Breast epithelium (tissue), 4 donors: ENCODE results near the gene MRPS33. TPM values are rescaled to one million over a fixed set of nuclear protein-coding genes. Genes with fewer than 3 reads are reported as not detected.

Source experiments
- DNase-seq, 2 donors: peaks; one replicate each; pipeline ENCODE4 v3.0.0-alpha.2; 2019; ENCODE audit warnings: low spot score in 2 of 2
- H3K27ac ChIP-seq, 2 donors: fragments of 200-600 bp; sonication (generic) in 1 of 2; one replicate each; pipeline ENCODE4 v1.5.1; 2016 to 2019; ENCODE audit warnings: mild to moderate bottlenecking in 1 of 2
- H3K27me3 ChIP-seq, 2 donors: fragments of 200-600 bp; sonication (generic) in 1 of 2; one replicate each; pipeline versions ENCODE4 v1.5.1 to v1.6.0; 2017 to 2019; ENCODE audit warnings: control low read depth in 1 of 2, mild to moderate bottlenecking in 1 of 2
- H3K36me3 ChIP-seq: fragments of 200-600 bp; one replicate; pipeline ENCODE4 v1.5.1; 2019
- H3K4me1 ChIP-seq, 2 donors: fragments of 200-600 bp; sonication (generic); one replicate each; pipeline ENCODE4 v1.5.1; 2016 to 2019; ENCODE audit warnings: control low read depth in 1 of 2
- H3K4me3 ChIP-seq, 3 donors: fragments of 200-600 bp; sonication (generic); 1 replicate in 2 of 3; 2 replicates in 1 of 3; pipeline ENCODE4 v1.5.1; 2016 to 2019; ENCODE audit warnings: mild to moderate bottlenecking in 3 of 3, moderate library complexity in 2 of 3
- H3K9me3 ChIP-seq, 2 donors: fragments of 200-600 bp; sonication (generic) in 1 of 2; one replicate each; pipeline ENCODE4 v1.5.1; 2016 to 2019; ENCODE audit warnings: control low read depth in 1 of 2
- POLR2A ChIP-seq: fragments of 450-650 bp; IDR thresholded peaks from one replicate; pipeline ENCODE4 v1.6.1; 2016; ENCODE audit warnings: antibody characterized with exemption, mild to moderate bottlenecking, moderate library complexity
- POLR2AphosphoS5 ChIP-seq, 3 donors: sonication (generic); formaldehyde crosslinking; IDR thresholded peaks; one replicate each; pipeline ENCODE4 v1.6.1; 2017; ENCODE audit warnings: antibody characterized with exemption in 3 of 3
- intact Hi-C: fragments of 100-400 bp; cut with DNase I; formaldehyde crosslinking; loops from one replicate; pipeline ENCODE4 v1.15.1; 2023; ENCODE audit warnings: low total_unique reads
- total RNA-seq, 3 donors: library from RNA; depleted of rRNA; stranded (reverse); fragments of >200 nt; gene quantifications; one replicate each; pipeline ENCODE4 v1.1.0, GENCODE V29; 2016
- TF ChIP-seq, protein P1 (sequence below), 3 donors: fragments of 450-650 bp; IDR thresholded peaks; one replicate each; pipeline ENCODE4 v1.5.1; 2016 to 2017; ENCODE audit warnings: antibody characterized with exemption in 3 of 3, mild to moderate bottlenecking in 3 of 3, moderate library complexity in 3 of 3

MRPS33 gene
- total RNA-seq, 3 donors from 2014 or later, result 17.4 to 23.4 (median 21.8) TPM

- H3K36me3 ChIP-seq, result no peaks in the 10 kb centered on the region
- no peaks in the 10 kb centered on the region for H3K27me3 ChIP-seq
- H3K9me3 ChIP-seq, result no peaks in the 10 kb centered on the region
- no peaks in the 10 kb centered on the region for H3K4me1 ChIP-seq
- no peak overlapping the region for H3K4me3 ChIP-seq
- intact Hi-C loops, result no loop called here
- TF ChIP-seq POLR2A (no peak), POLR2AphosphoS5 (IDR thresholded peaks at IDR 0.05) (no peak)
- TF ChIP-seq, protein P1, sequence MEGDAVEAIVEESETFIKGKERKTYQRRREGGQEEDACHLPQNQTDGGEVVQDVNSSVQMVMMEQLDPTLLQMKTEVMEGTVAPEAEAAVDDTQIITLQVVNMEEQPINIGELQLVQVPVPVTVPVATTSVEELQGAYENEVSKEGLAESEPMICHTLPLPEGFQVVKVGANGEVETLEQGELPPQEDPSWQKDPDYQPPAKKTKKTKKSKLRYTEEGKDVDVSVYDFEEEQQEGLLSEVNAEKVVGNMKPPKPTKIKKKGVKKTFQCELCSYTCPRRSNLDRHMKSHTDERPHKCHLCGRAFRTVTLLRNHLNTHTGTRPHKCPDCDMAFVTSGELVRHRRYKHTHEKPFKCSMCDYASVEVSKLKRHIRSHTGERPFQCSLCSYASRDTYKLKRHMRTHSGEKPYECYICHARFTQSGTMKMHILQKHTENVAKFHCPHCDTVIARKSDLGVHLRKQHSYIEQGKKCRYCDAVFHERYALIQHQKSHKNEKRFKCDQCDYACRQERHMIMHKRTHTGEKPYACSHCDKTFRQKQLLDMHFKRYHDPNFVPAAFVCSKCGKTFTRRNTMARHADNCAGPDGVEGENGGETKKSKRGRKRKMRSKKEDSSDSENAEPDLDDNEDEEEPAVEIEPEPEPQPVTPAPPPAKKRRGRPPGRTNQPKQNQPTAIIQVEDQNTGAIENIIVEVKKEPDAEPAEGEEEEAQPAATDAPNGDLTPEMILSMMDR (IDR thresholded peaks at IDR 0.05), result no peak
- no peak overlapping the region for H3K27ac ChIP-seq
- no peak for DNase-seq
These were observed 22.3 kb downstream of the MRPS33 start for GRCh38 chr7:140992422-140992821.

GRCh38 chr7:140990193-140990962 is 24.4 kb downstream of the MRPS33 start:
- Histone ChIP-seq H3K27ac (no peak overlapping the region), H3K36me3 (no peaks in the 10 kb centered on the region), H3K4me1 (no peaks in the 10 kb centered on the region), H3K9me3 (no peaks in the 10 kb centered on the region), H3K27me3 (no peaks in the 10 kb centered on the region), H3K4me3 (no peak overlapping the region)
- TF ChIP-seq, protein P1 (IDR thresholded peaks at IDR 0.05), result no peak
- TF ChIP-seq POLR2A, result no peak
- TF ChIP-seq POLR2AphosphoS5 (IDR thresholded peaks at IDR 0.05), result no peak
- no peak for DNase-seq
- intact Hi-C loops, result no loop called here

DNA sequence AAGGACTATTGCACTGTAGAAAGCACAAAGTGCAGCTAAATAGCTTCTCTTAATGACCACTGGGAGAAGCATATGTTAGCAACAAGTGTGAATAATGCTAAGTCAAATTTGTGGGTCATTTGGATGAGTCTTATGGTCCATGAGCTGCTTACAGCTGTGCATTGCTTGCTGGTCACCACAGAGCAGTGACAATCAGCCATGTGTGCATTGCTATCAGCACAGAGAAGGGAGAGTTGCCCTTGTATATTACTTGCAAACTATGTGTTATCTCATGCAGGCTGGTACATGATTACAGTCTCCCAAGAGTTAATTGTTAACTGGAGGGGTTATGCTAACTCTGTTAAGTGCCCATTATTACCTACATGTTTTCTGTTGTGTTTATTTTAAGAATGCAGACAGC is 25.7 kb downstream of the MRPS33 start:
- H3K4me3 ChIP-seq, result no peak overlapping the region
- DNase-seq, result no peak
- H3K36me3 ChIP-seq, result no peaks in the 10 kb centered on the region
- H3K27ac ChIP-seq, result no peak overlapping the region
- TF ChIP-seq POLR2A, result no peak
- TF ChIP-seq, protein P1 (IDR thresholded peaks at IDR 0.05), result no peak
- no peaks in the 10 kb centered on the region for H3K4me1 ChIP-seq
- intact Hi-C loops, result no loop called here
- H3K9me3 ChIP-seq, result peaks cover 3 to 7% of the 10 kb centered on the region in 2 donors
- no peaks in the 10 kb centered on the region for H3K27me3 ChIP-seq

GRCh38 chr7:140983802-140984201 is 30.9 kb downstream of the MRPS33 start:
- Histone ChIP-seq H3K27ac (no peak overlapping the region), H3K4me3 (no peak overlapping the region), H3K9me3 (peaks cover 6 to 13% of the 10 kb centered on the region in 2 donors), H3K4me1 (no peaks in the 10 kb centered on the region), H3K36me3 (no peaks in the 10 kb centered on the region), H3K27me3 (no peaks in the 10 kb centered on the region)
- no peak for DNase-seq
- TF ChIP-seq POLR2A, result no peak
- TF ChIP-seq, protein P1 (IDR thresholded peaks at IDR 0.05), result no peak
- no peak for TF ChIP-seq POLR2AphosphoS5 (IDR thresholded peaks at IDR 0.05)
- intact Hi-C loops, result no loop called here

DNA sequence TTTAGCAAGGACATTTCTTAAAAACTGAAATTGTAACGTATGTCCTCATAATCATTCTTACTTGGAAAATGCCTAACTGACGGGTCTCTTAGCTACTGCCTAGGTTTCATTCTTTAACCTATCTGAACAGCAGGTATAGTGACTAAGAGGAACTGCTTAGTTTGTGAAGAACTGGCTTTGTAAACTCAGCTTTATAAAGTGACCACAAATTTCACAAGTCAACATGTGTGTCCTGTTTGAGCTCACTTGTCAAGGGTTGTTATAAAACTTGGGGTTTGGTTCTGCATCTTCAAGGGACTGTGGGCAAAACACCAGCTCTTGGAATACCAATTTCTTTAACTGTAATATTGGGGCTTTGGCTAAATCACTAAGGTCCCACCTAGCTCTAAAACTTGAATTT is 32.2 kb downstream of the MRPS33 start:
- DNase-seq, result no peak
- Histone ChIP-seq H3K9me3 (peaks cover 6 to 13% of the 10 kb centered on the region in 2 donors), H3K4me3 (no peak overlapping the region), H3K4me1 (no peaks in the 10 kb centered on the region), H3K36me3 (no peaks in the 10 kb centered on the region), H3K27me3 (no peaks in the 10 kb centered on the region), H3K27ac (peak overlapping the region in 1 of 2 donors; percentile 10)
- intact Hi-C loops, result no loop called here
- TF ChIP-seq, protein P1 (IDR thresholded peaks at IDR 0.05), result no peak
- no peak for TF ChIP-seq POLR2AphosphoS5 (IDR thresholded peaks at IDR 0.05)
- TF ChIP-seq POLR2A, result no peak
